ENCODE data around the gene PFKM.

Gene PFKM

GRCh38 chr12:48119078-48119833 lies at the start of gene PFKM:
TSS of gene PFKM (plus strand) at chr12:48119364. CDS start at chr12:48122775, 3,411 bp downstream.
- peak; percentile 36 to 47 for DNase-seq (ENCODE audit: low read depth in 2 of 2)

DNA sequence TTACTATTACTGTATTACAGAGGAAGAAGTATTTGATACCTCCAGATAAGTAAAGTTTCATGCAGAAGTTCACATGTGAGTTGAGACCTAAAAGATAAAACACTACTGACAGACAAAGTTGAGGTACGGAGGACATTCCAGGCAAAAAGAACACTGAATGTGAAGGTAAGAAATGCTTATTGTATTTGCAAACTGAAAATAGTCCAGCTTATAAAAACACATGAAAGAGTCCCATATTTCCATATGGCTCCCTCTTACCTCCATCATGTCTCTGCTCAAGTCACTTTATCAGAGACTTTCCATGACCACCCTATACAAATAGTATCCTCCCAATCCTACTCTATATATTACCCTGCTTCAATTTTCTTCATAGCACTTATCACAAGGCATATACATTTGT lies 49.1 kb upstream of the PFKM start:
- DNase-seq (ENCODE audit: low read depth in 2 of 2), result no peak

GRCh38 chr12:48070731-48071130 lies 48.4 kb upstream of the PFKM start:
- DNase-seq (ENCODE audit: low read depth in 2 of 2), result no peak

DNA sequence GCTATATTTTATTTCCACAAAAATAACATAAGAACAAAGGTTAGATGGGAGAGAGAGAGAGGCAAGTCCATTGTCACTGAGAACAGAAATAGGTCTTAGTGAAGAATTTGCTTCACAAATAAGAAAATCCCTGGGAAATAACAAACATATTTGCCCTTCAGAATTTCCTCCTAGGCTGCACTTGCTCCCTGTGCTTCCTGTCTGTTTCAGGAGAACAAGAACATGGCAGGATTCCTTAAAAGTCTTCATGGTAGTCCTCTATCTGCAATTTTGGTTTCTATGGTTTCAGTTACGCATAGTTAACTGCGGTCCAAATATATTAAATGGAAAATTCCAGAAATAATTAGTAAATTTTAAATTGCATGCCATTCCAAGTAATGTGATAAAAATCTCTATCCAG lies 47.4 kb upstream of the PFKM start:
- no peak for DNase-seq (ENCODE audit: low read depth in 2 of 2)

DNA sequence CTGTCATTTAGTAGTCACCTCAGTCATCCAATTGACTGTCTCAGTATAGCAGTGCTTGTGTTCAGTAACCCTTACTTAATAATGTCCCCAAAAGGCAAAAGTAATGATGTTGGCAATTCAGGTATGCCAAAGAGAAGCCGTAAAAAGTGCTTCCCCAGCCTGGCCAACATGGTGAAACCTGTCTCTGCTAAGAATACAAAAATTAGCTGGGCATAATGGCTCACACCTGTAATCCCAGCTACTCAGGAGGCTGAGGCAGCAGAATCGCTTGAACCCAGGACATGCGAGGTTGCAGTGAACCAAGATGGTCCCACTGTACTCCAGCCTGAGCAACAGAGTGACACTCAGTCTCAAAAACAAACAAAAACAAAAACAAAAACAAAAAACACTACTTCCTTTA lies 46.9 kb upstream of the PFKM start:
- no peak for DNase-seq (ENCODE audit: low read depth in 2 of 2)

GRCh38 chr12:48074266-48074665 lies 44.9 kb upstream of the PFKM start:
- no peak for DNase-seq (ENCODE audit: low read depth in 2 of 2)

DNA sequence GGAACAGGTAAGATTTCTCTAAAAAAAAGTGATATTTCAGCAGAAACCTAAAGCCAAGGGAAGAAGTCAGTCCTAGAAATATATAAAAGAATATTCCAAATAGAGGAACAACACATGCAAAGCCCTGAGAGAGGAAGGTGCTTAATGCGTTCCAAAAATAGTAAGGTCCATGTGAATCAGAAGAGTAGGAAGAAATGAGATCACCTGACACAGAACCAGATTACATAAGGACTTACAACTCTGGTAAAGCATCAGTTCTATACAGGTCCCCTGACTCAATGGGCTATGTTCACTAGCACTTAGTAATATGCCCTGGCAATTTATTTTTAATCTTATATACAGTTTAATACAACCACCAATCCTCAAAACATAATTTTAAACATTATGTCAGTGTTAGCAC lies 43.3 kb upstream of the PFKM start:
- no peak for DNase-seq (ENCODE audit: low read depth in 2 of 2)

DNA sequence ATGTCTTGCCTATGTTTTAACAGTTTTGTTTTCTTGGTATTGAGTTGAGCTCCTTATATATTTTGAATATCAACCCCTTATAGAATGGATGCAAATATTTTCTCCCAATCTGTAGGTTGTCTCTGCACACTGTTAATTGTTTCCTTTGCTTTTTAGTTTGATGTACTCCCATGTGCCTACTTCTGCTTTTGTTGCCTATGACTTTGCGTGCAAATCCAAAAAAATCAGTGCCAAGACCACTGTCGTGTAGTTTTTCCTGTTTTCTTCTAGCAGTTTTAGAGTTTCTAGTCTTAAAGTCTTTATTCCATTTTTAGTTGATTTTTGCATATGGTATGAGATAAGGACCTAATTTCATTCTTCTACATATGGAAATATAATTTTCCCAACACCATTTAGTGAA lies 42.1 kb upstream of the PFKM start:
- DNase-seq (ENCODE audit: low read depth in 2 of 2), result no peak

DNA sequence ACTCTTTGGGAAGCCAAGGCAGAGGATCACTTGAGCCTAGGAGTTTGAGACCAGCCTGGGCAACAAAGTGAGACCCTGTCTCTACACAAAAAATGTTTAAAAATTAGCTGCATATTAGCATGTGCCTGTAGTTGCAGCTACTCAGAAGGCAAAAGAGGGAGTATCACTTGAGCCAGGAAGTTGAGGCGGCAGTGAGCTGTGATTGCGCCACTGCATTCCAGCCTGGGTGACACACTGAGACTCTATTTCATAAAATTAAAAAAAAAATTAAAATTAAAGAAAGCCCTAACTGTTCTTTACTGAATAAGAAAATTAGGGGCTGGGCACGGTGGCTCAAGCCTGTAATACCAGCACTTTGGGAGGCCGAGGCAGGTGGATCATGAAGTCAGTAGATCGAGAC lies 40.3 kb upstream of the PFKM start:
- no peak for DNase-seq (ENCODE audit: low read depth in 2 of 2)

GRCh38 chr12:48080285-48080684 lies 38.9 kb upstream of the PFKM start:
- no peak for DNase-seq (ENCODE audit: low read depth in 2 of 2)

DNA sequence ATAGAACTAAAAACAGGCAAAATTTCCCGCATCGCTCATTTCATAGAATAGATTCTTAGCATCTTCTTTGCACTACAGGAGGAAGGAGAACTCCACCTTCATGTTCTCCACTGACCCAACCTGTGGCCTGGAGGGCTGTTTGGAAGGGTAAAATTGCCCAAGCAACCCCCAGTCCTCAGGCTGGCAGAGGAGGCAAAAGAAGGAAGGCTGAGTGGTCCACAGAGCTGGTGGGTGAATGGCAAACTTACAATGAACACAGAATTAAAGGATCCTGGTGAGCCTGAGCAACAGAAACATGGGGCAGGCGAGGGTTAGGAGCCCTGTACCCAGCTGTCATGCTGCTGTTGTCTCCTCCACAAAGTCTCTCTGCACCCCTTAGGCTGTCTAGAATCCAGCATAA lies 38.3 kb upstream of the PFKM start:
- DNase-seq (ENCODE audit: low read depth in 2 of 2), result no peak

DNA sequence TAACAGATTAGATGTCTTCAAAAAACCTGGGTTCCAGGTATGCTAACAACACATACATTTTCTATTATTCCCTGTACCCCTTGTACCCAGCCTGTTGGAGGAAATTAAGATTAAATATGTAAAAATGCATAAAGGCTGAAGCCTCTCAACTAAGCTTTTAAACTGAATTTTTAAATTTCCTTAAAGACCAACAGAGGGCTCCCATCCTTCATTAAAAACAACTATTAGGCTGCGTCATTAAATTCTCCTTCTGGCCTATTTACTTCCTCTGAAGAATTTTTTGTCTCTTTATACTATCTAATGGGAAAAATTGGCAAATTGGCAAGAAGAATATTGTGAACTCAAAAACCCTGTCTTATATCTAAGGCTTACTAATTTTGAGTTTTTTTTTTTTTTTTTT lies 35.1 kb upstream of the PFKM start:
- DNase-seq (ENCODE audit: low read depth in 2 of 2), result no peak

- no peak for DNase-seq (ENCODE audit: low read depth in 2 of 2)
These were observed 34.2 kb upstream of the PFKM start for GRCh38 chr12:48084841-48085460.

- no peak for DNase-seq (ENCODE audit: low read depth in 2 of 2)
These were observed 32.8 kb upstream of the PFKM start for GRCh38 chr12:48086327-48086726.

DNA sequence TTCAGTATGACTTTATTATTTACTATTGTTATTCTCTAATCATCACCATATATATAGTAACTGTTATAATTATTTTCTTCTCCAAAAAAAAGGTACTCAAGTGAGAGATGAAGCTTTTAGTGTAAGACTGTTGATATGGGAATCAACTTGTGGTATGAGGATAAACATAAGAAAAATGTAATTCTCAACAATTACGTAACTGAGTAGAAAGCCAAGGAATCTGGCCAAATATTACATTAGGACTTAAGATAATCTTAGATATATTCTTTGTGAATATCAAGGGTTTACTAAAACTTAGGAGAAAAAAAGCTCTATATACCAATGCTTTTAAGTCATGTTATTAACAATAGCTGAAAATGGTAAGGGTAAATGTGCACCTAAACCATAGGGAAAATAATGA lies 26.6 kb upstream of the PFKM start:
- DNase-seq (ENCODE audit: low read depth in 2 of 2), result no peak

DNA sequence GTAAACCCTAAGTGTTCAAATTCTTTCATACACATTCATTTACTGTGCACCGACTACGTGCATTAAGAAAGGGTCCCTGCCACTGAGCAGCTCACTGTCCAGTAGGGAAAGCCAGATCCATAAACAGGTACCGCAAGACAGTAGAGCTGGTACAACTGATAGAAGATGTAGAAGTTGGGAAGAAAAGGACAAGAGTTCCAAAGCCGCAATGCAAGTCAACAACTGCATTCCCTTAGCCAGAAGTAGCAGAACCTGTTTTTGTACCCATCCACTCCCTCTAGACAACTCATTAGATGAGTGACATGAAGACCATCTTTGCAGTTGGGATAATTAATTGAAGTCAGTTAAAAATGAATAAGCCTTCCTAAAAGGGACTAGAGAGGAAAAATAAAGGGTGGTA lies 14.6 kb upstream of the PFKM start:
- DNase-seq (ENCODE audit: low read depth in 2 of 2), result no peak

DNA sequence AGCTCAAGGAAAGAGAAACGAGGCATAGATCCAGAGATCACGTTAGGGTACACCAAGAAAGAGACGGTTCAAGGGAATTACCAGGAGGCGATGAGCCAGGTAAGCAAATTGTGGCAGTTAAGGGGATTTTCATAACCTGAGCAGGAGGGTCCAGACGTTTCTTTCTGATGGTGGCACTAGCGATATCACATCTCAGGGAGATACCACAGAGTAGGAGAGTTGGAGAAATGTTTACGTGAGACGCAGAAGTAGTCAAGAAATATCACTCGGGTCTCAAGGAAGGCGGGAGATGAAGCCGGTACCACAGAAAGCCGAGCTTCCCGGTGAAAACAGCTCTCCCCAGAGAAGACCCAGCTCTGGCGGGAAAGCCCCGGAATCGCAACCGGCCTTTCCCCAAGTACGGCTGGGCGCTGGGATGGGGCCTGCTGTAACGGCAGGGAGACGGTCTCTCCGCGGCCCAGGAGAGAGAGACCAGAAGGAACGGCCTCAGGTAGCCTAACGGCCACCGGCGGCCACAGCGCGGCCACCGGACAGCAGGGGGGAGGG lies 13.8 kb upstream of the PFKM start:
- DNase-seq (ENCODE audit: low read depth in 2 of 2), result peak in 1 of 2 donors; percentile 15

DNA sequence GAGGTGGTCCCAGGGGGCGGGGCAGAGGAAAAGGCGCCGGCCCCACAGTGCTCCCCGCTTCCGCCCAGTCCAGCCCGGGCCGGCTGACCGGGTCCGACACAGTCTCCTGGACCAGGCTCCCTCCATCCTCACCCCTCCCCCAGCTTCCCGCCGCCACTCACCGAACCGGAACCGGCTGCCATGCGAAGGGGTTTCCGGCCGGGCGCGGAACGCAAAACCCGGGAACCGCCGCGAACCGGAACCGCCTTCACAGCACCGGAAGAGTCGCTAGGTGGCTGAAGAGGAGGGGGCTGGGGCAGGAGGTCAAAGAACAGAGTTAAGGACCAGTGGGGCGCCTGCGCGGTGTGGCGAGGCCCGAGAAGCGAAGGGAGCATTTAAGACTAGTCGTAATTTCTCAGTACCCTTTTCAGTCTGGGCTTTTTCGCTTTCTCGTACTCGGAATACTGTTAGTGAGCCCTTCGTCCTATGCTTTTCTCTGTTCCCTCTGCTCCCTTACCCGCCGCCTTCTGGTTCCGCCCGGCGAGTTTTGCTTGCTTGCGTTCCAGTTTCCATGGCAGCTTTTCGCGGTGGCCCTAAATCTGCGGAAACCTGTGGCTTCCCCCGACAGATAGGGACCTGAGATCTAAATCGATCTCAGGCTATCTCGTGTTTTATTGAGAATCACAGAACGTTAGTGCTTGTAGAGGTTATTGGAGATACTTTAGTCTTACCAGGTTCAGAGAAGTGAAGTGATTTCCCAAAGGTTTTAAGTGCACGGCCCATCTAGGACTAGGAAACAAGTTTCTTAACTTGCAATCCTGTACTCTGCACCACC lies 13.1 kb upstream of the PFKM start, which contains the start of gene SENP1:
TSS of gene SENP1 (minus strand) at position 213 of the 814 bp plus-strand sequence. CDS start 4,607 bp downstream, outside the sequence.
- DNase-seq (ENCODE audit: low read depth in 2 of 2), result peak; percentile 81 to 88

- no peak for DNase-seq (ENCODE audit: low read depth in 2 of 2)
These were observed 12.2 kb upstream of the PFKM start for GRCh38 chr12:48106681-48107613.

DNA sequence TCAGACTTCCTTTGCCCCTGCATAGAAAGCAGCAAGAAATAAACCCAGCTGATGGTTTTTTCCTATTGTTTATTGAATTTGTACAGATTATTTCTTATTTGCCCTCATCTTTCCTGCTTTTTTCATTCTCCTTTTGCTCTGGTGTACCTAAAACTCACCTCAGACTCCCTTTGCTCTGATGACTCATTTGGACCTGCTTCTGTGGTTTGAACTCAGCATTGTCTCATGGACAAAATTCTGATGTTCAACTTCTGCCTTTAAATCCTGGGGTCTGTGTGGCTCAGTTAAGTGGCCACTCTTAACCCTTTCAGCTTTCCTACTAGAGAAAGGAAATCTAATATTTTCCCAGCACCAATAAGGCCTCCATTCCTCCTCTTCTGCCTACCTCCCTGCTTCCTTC lies 9.7 kb upstream of the PFKM start:
- DNase-seq (ENCODE audit: low read depth in 2 of 2), result no peak

DNA sequence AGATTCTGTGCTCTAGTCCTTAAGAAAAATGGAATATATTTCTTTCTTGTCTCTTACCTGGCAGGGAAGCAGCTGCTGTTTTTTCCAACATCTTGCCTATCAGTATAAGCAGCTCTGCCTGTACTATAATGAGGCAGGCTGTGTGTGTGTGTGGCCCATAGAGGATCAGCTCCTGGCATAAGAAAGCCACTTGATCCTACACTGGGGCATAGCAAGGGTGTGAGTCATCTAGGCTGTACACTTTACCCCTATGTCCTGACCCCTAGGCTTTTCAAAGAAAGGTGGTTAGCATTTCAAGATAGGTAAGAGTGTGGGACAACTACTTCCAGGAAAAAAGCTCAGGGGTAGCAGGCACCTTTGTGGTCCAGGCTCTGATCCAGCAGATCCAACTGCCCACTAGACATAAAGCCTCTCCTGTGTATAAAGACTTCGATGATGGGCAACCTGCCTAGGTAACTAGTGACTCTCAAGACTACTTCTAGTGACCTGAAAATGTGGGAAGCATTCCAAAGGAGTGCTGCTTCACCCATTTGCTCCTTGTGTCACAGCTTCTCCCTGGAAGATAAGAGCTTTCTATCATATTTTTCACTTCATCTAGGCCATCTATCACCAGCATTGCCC lies 8.4 kb upstream of the PFKM start:
- DNase-seq (ENCODE audit: low read depth in 2 of 2), result no peak

Measured in stimulated activated CD8-positive, alpha-beta memory T cell treated with anti-CD3 and anti-CD28 coated beads, Interleukin-2, amount 100 ng/mL, for 48 hours (primary cell).